OCI-LY7 (cell line): ENCODE measurements around the gene SLC16A2. TPM values are rescaled to one million over a fixed set of nuclear protein-coding genes. Genes with fewer than 3 reads are reported as not detected.

Experiments used
- BruUV-seq: library from RNA; stranded (reverse); fragments of 400-500 nt; replicated peaks from 2 replicates; lab custom pipeline; 2021; lab: Mats Ljungman, UMichigan
- CTCF ChIA-PET: fragments of 300-600 bp; sonication (Branson Sonifier 250); formaldehyde crosslinking; loops from one replicate; lab custom pipeline; 2022; ENCODE audit warnings: antibody characterized with exemption; ENCODE audit not compliant: unreplicated experiment; lab: Charles Lee
- POLR2A ChIA-PET: fragments of 300-600 bp; sonication (Branson Sonifier 250); formaldehyde crosslinking; loops from one replicate; lab custom pipeline; 2022; ENCODE audit warnings: antibody characterized with exemption; lab: Charles Lee
- DNase-seq: peaks from one replicate; pipeline ENCODE4 v3.0.0-alpha.2; 2015; ENCODE audit warnings: low spot score
- H2AFZ ChIP-seq: fragments of 200-600 bp; sonication (generic), shearing (Covaris generic); 2 replicates; pipeline ENCODE4 v1.6.1; 2014; ENCODE audit warnings: mild to moderate bottlenecking, antibody characterized with exemption, low read length, moderate library complexity
- H3K27ac ChIP-seq: fragments of 200-600 bp; sonication (generic); 2 replicates; pipeline ENCODE4 v1.5.1; 2014; ENCODE audit warnings: mixed run types, low read depth, mild to moderate bottlenecking, moderate library complexity, low read length, inconsistent platforms; ENCODE audit not compliant: poor library complexity, severe bottlenecking
- H3K36me3 ChIP-seq: fragments of 200-600 bp; sonication (generic); 2 replicates; pipeline ENCODE4 v1.6.1; 2014; ENCODE audit warnings: mild to moderate bottlenecking, antibody characterized with exemption, low read length, moderate library complexity, mixed read lengths; ENCODE audit not compliant: insufficient read depth
- H3K4me1 ChIP-seq: fragments of 200-600 bp; sonication (generic); 2 replicates; pipeline ENCODE4 v1.5.1; 2014; ENCODE audit warnings: mild to moderate bottlenecking, low read length; ENCODE audit not compliant: insufficient read depth, poor library complexity, severe bottlenecking
- H3K4me2 ChIP-seq: fragments of 200-600 bp; sonication (generic); 2 replicates; pipeline ENCODE4 v1.6.1; 2014; ENCODE audit warnings: mild to moderate bottlenecking, low read length
- H3K4me3 ChIP-seq: fragments of 200-600 bp; sonication (generic); 2 replicates; pipeline ENCODE4 v1.5.1; 2014; ENCODE audit warnings: mild to moderate bottlenecking, low read depth, low read length; ENCODE audit not compliant: poor library complexity, severe bottlenecking
- H3K79me2 ChIP-seq: fragments of 200-600 bp; sonication (generic); 2 replicates; pipeline ENCODE4 v1.6.1; 2016; ENCODE audit warnings: low read depth, mild to moderate bottlenecking, low read length, moderate library complexity, mixed read lengths; ENCODE audit not compliant: insufficient read depth
- H3K9me2 ChIP-seq: fragments of 200-600 bp; sonication (generic); 2 replicates; pipeline ENCODE4 v1.6.1; 2016; ENCODE audit warnings: mild to moderate bottlenecking, low read length, mixed read lengths; ENCODE audit not compliant: insufficient read depth
- H3K9me3 ChIP-seq: fragments of 200-600 bp; sonication (generic); 2 replicates; pipeline ENCODE4 v1.6.1; 2014; ENCODE audit warnings: mild to moderate bottlenecking, mixed run types, low read length, mixed read lengths
- H4K20me1 ChIP-seq: fragments of 200-600 bp; sonication (generic); 2 replicates; pipeline ENCODE4 v1.6.1; 2014; ENCODE audit warnings: mild to moderate bottlenecking, antibody characterized with exemption, low read length, moderate library complexity, mixed read lengths; ENCODE audit not compliant: insufficient read depth
- EZH2phosphoT487 ChIP-seq: fragments of 200-600 bp; sonication (generic); IDR thresholded peaks from 2 replicates; pipeline ENCODE4 v1.6.1; 2018; ENCODE audit warnings: low read depth, borderline replicate concordance, mild to moderate bottlenecking, mixed run types, antibody characterized with exemption, low read length, moderate library complexity, mixed read lengths
- intact Hi-C: fragments of 100-400 bp; cut with micrococcal nuclease; formaldehyde crosslinking; loops from one replicate; pipeline ENCODE4 v1.10.0; 2022; ENCODE audit not compliant: unreplicated experiment
- total RNA-seq, 2 experiments: library from RNA; depleted of rRNA in 1 of 2; stranded (reverse); fragments of >200 nt in 1 of 2; shearing (Covaris generic) in 1 of 2; gene quantifications; 2 replicates each; pipeline ENCODE4 v1.2.3, GENCODE V29; 2014 to 2022
- TF ChIP-seq, protein P1 (sequence below): fragments of 200-600 bp; sonication (generic); conservative IDR thresholded peaks from 2 replicates; pipeline ENCODE4 v1.5.1; 2014; ENCODE audit warnings: mild to moderate bottlenecking, antibody characterized with exemption, low read length, moderate library complexity, mixed read lengths

SLC16A2 gene
- total RNA-seq, 2 experiments from 2014 or later = not detected

DNA sequence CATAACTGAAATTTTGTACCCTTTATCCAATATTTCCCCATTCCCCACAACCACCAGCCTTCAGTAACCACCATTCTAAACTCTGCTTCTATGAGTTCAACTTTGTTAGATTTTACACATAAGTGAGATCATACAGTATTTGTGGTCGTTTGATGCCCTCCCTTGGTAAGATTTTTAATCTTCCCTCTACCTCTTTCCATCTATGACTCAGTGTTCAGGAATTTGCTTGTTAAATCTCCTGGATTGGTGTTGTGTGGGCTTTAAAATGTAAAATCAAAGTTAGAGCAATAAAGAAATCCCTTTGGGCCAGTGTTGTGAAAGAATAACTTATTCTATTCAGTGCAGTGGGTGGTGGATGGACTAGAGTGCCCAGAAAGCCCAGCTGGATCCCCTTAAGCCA lies 37.4 kb downstream of the SLC16A2 start:
- Histone ChIP-seq H3K36me3 (no peaks in the 10 kb centered on the region), H2AFZ (no peak overlapping the region), H4K20me1 (no peaks in the 10 kb centered on the region), H3K27ac (no peak overlapping the region), H3K4me2 (no peak overlapping the region), H3K4me1 (no peaks in the 10 kb centered on the region), H3K9me3 (no peaks in the 10 kb centered on the region), H3K79me2 (no peaks in the 10 kb centered on the region), H3K9me2 (no peaks in the 10 kb centered on the region), H3K4me3 (no peak overlapping the region)
- POLR2A ChIA-PET = no interaction called here
- BruUV-seq = no TSS peak
- DNase-seq = no peak
- TF ChIP-seq EZH2phosphoT487 = no peak
- TF ChIP-seq, protein P1, sequence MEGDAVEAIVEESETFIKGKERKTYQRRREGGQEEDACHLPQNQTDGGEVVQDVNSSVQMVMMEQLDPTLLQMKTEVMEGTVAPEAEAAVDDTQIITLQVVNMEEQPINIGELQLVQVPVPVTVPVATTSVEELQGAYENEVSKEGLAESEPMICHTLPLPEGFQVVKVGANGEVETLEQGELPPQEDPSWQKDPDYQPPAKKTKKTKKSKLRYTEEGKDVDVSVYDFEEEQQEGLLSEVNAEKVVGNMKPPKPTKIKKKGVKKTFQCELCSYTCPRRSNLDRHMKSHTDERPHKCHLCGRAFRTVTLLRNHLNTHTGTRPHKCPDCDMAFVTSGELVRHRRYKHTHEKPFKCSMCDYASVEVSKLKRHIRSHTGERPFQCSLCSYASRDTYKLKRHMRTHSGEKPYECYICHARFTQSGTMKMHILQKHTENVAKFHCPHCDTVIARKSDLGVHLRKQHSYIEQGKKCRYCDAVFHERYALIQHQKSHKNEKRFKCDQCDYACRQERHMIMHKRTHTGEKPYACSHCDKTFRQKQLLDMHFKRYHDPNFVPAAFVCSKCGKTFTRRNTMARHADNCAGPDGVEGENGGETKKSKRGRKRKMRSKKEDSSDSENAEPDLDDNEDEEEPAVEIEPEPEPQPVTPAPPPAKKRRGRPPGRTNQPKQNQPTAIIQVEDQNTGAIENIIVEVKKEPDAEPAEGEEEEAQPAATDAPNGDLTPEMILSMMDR = no peak
- CTCF ChIA-PET = no interaction called here
- intact Hi-C loops = no loop called here

DNA sequence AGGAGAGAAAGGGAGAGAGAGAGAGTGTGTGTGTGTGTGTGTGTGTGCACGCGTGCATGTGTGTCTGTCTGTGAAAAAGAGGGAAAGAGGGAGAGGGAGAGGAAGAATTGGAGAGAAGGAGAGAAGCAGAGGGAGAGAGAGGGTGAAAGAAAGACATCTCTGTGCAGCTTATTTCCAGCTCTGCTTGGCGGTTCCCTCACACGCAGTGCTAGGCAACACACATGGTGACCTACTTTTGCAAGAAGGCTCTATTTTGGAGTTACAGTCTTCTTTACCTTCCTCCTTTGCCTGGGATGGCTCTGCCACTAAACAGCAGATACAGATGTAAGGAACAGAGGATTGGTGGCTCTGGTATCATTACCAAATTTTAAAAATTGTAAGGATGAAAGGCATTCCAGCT lies 40.1 kb downstream of the SLC16A2 start:
- CTCF ChIA-PET = no interaction called here
- no peaks in the 10 kb centered on the region for H3K36me3 ChIP-seq

GRCh38 chrX:74464722-74465121 lies 43.4 kb downstream of the SLC16A2 start:
- Histone ChIP-seq H3K4me1 (no peaks in the 10 kb centered on the region), H3K36me3 (no peaks in the 10 kb centered on the region), H4K20me1 (no peaks in the 10 kb centered on the region), H2AFZ (no peak overlapping the region), H3K9me2 (no peaks in the 10 kb centered on the region), H3K4me2 (no peak overlapping the region), H3K4me3 (no peak overlapping the region), H3K79me2 (no peaks in the 10 kb centered on the region), H3K9me3 (no peaks in the 10 kb centered on the region), H3K27ac (no peak overlapping the region)
- no peak for DNase-seq
- no peak for TF ChIP-seq EZH2phosphoT487
- TF ChIP-seq, protein P1 = no peak
- ChIA-PET POLR2A (no interaction called here), CTCF (no interaction called here)
- intact Hi-C loops = no loop called here
- no TSS peak for BruUV-seq

More for the DNA sequence above, 40.1 kb downstream of the SLC16A2 start:
- no peak for DNase-seq
- no peaks in the 10 kb centered on the region for H3K79me2 ChIP-seq
- no peaks in the 10 kb centered on the region for H3K9me3 ChIP-seq
- H3K4me3 ChIP-seq = no peak overlapping the region
- POLR2A ChIA-PET = no interaction called here
- intact Hi-C loops = no loop called here
- no TSS peak for BruUV-seq
- H3K4me1 ChIP-seq = no peaks in the 10 kb centered on the region
- no peaks in the 10 kb centered on the region for H4K20me1 ChIP-seq
- no peaks in the 10 kb centered on the region for H3K9me2 ChIP-seq
- H3K27ac ChIP-seq = no peak overlapping the region
- TF ChIP-seq, protein P1 = no peak
- TF ChIP-seq EZH2phosphoT487 = no peak
- H3K4me2 ChIP-seq = no peak overlapping the region
- no peak overlapping the region for H2AFZ ChIP-seq
